Measurements from ENCODE around the gene SLC1A5.
"Not testable (repeated sequence)": the region's sequence is repeated elsewhere in the genome, so short reads cannot be mapped to it uniquely, and the experiment has no call there.

SLC1A5 gene

GRCh38 chr19:46802152-46802551 is 13.8 kb upstream of the SLC1A5 start:
- no peak overlapping the region for H3K4me3 ChIP-seq (ENCODE audit: low read depth, low read length)

GRCh38 chr19:46798713-46799112 is 10.3 kb upstream of the SLC1A5 start:
- H3K4me3 ChIP-seq (ENCODE audit: low read depth, low read length): no peak overlapping the region

- H3K4me3 ChIP-seq (ENCODE audit: low read depth, low read length): no peak overlapping the region
Observed at GRCh38 chr19:46797881-46798280, 9.5 kb upstream of the SLC1A5 start.

GRCh38 chr19:46791944-46792343 is 3.5 kb upstream of the SLC1A5 start:
- H3K4me3 ChIP-seq (ENCODE audit: low read depth, low read length): no peak overlapping the region

GRCh38 chr19:46789371-46789770 is 977 bp upstream of the SLC1A5 start:
- H3K4me3 ChIP-seq (ENCODE audit: low read depth, low read length): no peak overlapping the region

- H3K4me3 ChIP-seq (ENCODE audit: low read depth, low read length): no peak overlapping the region
Observed at GRCh38 chr19:46788968-46789338, 559 bp upstream of the SLC1A5 start.

- H3K4me3 ChIP-seq (ENCODE audit: low read depth, low read length): peak overlapping the region; percentile 96
Observed at GRCh38 chr19:46787331-46788261, 798 bp downstream of the SLC1A5 start.

- H3K4me3 ChIP-seq (ENCODE audit: low read depth, low read length): peak overlapping the region; percentile 96
Observed at GRCh38 chr19:46787040-46787330, 1.4 kb downstream of the SLC1A5 start.

GRCh38 chr19:46786236-46787039 is 2.0 kb downstream of the SLC1A5 start:
- H3K4me3 ChIP-seq (ENCODE audit: low read depth, low read length): peak overlapping the region; percentile 96

GRCh38 chr19:46785980-46786235 is 2.5 kb downstream of the SLC1A5 start:
- H3K4me3 ChIP-seq (ENCODE audit: low read depth, low read length): peak overlapping the region; percentile 96

- peak overlapping the region; percentile 96 for H3K4me3 ChIP-seq (ENCODE audit: low read depth, low read length)
Observed at GRCh38 chr19:46785054-46785979, 3.1 kb downstream of the SLC1A5 start.

- peak overlapping the region; percentile 46 for H3K4me3 ChIP-seq (ENCODE audit: low read depth, low read length)
Observed at GRCh38 chr19:46784262-46785053, 3.9 kb downstream of the SLC1A5 start.

GRCh38 chr19:46783670-46784069 is 4.7 kb downstream of the SLC1A5 start:
- peak overlapping the region; percentile 46 for H3K4me3 ChIP-seq (ENCODE audit: low read depth, low read length)

GRCh38 chr19:46782355-46783019 is 5.9 kb downstream of the SLC1A5 start:
- H3K4me3 ChIP-seq (ENCODE audit: low read depth, low read length): no peak overlapping the region

GRCh38 chr19:46777956-46778645 is 10.3 kb downstream of the SLC1A5 start:
- not testable (repeated sequence) for H3K4me3 ChIP-seq (ENCODE audit: low read depth, low read length)

GRCh38 chr19:46776927-46777911 is 11.2 kb downstream of the SLC1A5 start:
- no peak overlapping the region for H3K4me3 ChIP-seq (ENCODE audit: low read depth, low read length)

- H3K4me3 ChIP-seq (ENCODE audit: low read depth, low read length): no peak overlapping the region
Observed at GRCh38 chr19:46775642-46776258, 12.6 kb downstream of the SLC1A5 start.

- no peak overlapping the region for H3K4me3 ChIP-seq (ENCODE audit: low read depth, low read length)
Observed at GRCh38 chr19:46773018-46773399, 15.4 kb downstream of the SLC1A5 start.
